HCT116 (cell line): Measurements from ENCODE around the gene DNTT.

Experiments
- CTCF ChIP-seq, 3 experiments: fragments of 200-600 bp in 1 of 3; sonication (generic) in 1 of 3; IDR thresholded peaks in 2 of 3; conservative IDR thresholded peaks in 1 of 3; 2 replicates each; pipeline ENCODE4 v1.5.1; 2012 to 2017; ENCODE audit warnings: low read depth in 2 of 3, low read length in 2 of 3, antibody characterized with exemption in 1 of 3, borderline replicate concordance in 1 of 3, control low read depth in 1 of 3, mild to moderate bottlenecking in 1 of 3, mixed read lengths in 1 of 3, mixed run types in 1 of 3, moderate library complexity in 1 of 3; ENCODE audit not compliant: insufficient read depth in 1 of 3
- EZH2 ChIP-seq: fragments of 200-600 bp; sonication (generic); IDR thresholded peaks from 2 replicates; pipeline ENCODE4 v1.6.1; 2017; ENCODE audit warnings: antibody characterized with exemption, mixed run types
- EZH2phosphoT487 ChIP-seq: fragments of 200-600 bp; IDR thresholded peaks from 2 replicates; pipeline ENCODE4 v1.6.1; 2018; ENCODE audit warnings: antibody characterized with exemption, borderline replicate concordance
- SIN3A ChIP-seq: IDR thresholded peaks from 2 replicates; pipeline ENCODE4 v1.6.1; 2012; ENCODE audit warnings: low read depth
- TCF7L2 ChIP-seq: IDR thresholded peaks from 2 replicates; pipeline ENCODE4 v1.7.0; 2011; ENCODE audit warnings: borderline replicate concordance, inconsistent platforms; ENCODE audit not compliant: insufficient read depth, insufficient read length; ENCODE audit errors: extremely low read depth
- TF ChIP-seq, protein P1 (sequence below): IDR thresholded peaks from 2 replicates; pipeline ENCODE4 v1.6.1; 2012; ENCODE audit warnings: low read depth

- TF ChIP-seq TCF7L2 (no peak), SIN3A (no peak), EZH2phosphoT487 (no peak), CTCF (IDR thresholded peaks at IDR 0.05 in 2 of 3, conservative IDR thresholded peaks at IDR 0.05 in 1 of 3; ENCODE audit: borderline replicate concordance in 1 of 3, insufficient read depth in 1 of 3, low read depth in 2 of 3, low read length in 2 of 3) (no peak), EZH2 (no peak)
- TF ChIP-seq, protein P1, sequence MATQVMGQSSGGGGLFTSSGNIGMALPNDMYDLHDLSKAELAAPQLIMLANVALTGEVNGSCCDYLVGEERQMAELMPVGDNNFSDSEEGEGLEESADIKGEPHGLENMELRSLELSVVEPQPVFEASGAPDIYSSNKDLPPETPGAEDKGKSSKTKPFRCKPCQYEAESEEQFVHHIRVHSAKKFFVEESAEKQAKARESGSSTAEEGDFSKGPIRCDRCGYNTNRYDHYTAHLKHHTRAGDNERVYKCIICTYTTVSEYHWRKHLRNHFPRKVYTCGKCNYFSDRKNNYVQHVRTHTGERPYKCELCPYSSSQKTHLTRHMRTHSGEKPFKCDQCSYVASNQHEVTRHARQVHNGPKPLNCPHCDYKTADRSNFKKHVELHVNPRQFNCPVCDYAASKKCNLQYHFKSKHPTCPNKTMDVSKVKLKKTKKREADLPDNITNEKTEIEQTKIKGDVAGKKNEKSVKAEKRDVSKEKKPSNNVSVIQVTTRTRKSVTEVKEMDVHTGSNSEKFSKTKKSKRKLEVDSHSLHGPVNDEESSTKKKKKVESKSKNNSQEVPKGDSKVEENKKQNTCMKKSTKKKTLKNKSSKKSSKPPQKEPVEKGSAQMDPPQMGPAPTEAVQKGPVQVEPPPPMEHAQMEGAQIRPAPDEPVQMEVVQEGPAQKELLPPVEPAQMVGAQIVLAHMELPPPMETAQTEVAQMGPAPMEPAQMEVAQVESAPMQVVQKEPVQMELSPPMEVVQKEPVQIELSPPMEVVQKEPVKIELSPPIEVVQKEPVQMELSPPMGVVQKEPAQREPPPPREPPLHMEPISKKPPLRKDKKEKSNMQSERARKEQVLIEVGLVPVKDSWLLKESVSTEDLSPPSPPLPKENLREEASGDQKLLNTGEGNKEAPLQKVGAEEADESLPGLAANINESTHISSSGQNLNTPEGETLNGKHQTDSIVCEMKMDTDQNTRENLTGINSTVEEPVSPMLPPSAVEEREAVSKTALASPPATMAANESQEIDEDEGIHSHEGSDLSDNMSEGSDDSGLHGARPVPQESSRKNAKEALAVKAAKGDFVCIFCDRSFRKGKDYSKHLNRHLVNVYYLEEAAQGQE: no peak
These were observed 52.9 kb downstream of the DNTT start for GRCh38 chr10:96357038-96357620.
